Activated CD8-positive, alpha-beta memory T cell treated with anti-CD3 and anti-CD28 coated beads for 48 hours (primary cell): ENCODE results near the gene TCF4.

ENCODE experiments used
- DNase-seq, 3 experiments: peaks; one replicate each; pipeline ENCODE4 v3.0.0-alpha.2; 2020; ENCODE audit warnings: low read depth in 2 of 3, low spot score in 2 of 3

TCF4 gene

GRCh38 chr18:55444536-55444935 is 143.5 kb downstream of the TCF4 start:
- DNase-seq: no peak

GRCh38 chr18:55443776-55444175 is 144.2 kb downstream of the TCF4 start:
- no peak for DNase-seq

- no peak for DNase-seq
Measured at GRCh38 chr18:55442561-55442960, 145.4 kb downstream of the TCF4 start.

GRCh38 chr18:55440988-55441387 is 147.0 kb downstream of the TCF4 start:
- DNase-seq: no peak

GRCh38 chr18:55439056-55439455 is 148.9 kb downstream of the TCF4 start:
- DNase-seq: no peak

- no peak for DNase-seq
Measured at GRCh38 chr18:55435592-55435991, 152.4 kb downstream of the TCF4 start.

GRCh38 chr18:55433648-55434047 is 154.3 kb downstream of the TCF4 start:
- DNase-seq: no peak

GRCh38 chr18:55433140-55433539 is 154.9 kb downstream of the TCF4 start:
- no peak for DNase-seq

GRCh38 chr18:55432307-55433040 is 155.5 kb downstream of the TCF4 start:
- no peak for DNase-seq

- no peak for DNase-seq
Measured at GRCh38 chr18:55430026-55430425, 158.0 kb downstream of the TCF4 start.

GRCh38 chr18:55427951-55428350 is 160.0 kb downstream of the TCF4 start:
- no peak for DNase-seq

GRCh38 chr18:55425698-55426097 is 162.3 kb downstream of the TCF4 start:
- DNase-seq: no peak

- no peak for DNase-seq
Measured at GRCh38 chr18:55422456-55423180, 165.4 kb downstream of the TCF4 start.

GRCh38 chr18:55421615-55422419 is 166.2 kb downstream of the TCF4 start:
- no peak for DNase-seq

GRCh38 chr18:55421308-55421614 is 166.7 kb downstream of the TCF4 start:
- no peak for DNase-seq

- no peak for DNase-seq
Measured at GRCh38 chr18:55420665-55421307, 167.2 kb downstream of the TCF4 start.

- DNase-seq: no peak
Measured at GRCh38 chr18:55419947-55420664, 167.9 kb downstream of the TCF4 start.

- no peak for DNase-seq
Measured at GRCh38 chr18:55419132-55419946, 168.7 kb downstream of the TCF4 start.

GRCh38 chr18:55418439-55418838 is 169.6 kb downstream of the TCF4 start:
- DNase-seq: no peak

GRCh38 chr18:55416791-55417190 is 171.2 kb downstream of the TCF4 start:
- no peak for DNase-seq
